B cell (primary cell): Measurements from ENCODE around the gene TMEM158. TPM values are rescaled to one million over a fixed set of nuclear protein-coding genes. Genes with fewer than 3 reads are reported as not detected.

Experiments used
- ATAC-seq: fragments of 200-7000 bp; cut with Tn5 transposase; one replicate; pipeline ENCODE4 v1.10.0; 2021; ENCODE audit warnings: low read depth, mild to moderate bottlenecking, moderate number of reproducible peaks, moderate library complexity
- CTCF ChIA-PET: fragments of 350-600 bp; sonication (Branson Sonifier 250); formaldehyde crosslinking; loops from one replicate; lab custom pipeline; 2021; ENCODE audit warnings: antibody characterized with exemption, inconsistent platforms; lab: Charles Lee
- POLR2A ChIA-PET: fragments of 350-600 bp; sonication (Branson Sonifier 250); formaldehyde crosslinking; loops from one replicate; lab custom pipeline; 2021; ENCODE audit warnings: antibody characterized with exemption; lab: Charles Lee
- DNase-seq: peaks from one replicate; pipeline ENCODE4 v3.0.0; 2013
- H2AFZ ChIP-seq: 2 replicates; pipeline ENCODE4 v1.6.1; 2012; ENCODE audit warnings: mild to moderate bottlenecking, low read depth, low read length; ENCODE audit not compliant: insufficient read depth, poor library complexity, severe bottlenecking
- H3K27ac ChIP-seq, 2 donors: 1 replicate in 1 of 2; 2 replicates in 1 of 2; pipeline ENCODE4 v1.5.1; 2012 to 2013; ENCODE audit warnings: low read length in 2 of 2, mild to moderate bottlenecking in 2 of 2, moderate library complexity in 1 of 2
- H3K27me3 ChIP-seq, 4 experiments: fragments of 200-600 bp in 1 of 4; sonication (generic) in 1 of 4; replicated peaks in 1 of 4; 1 replicate in 2 of 4; 2 replicates in 2 of 4; pipeline versions ENCODE4 v1.6.1 to v1.7.0; 2013 to 2016; ENCODE audit warnings: low read length in 3 of 4, mild to moderate bottlenecking in 2 of 4, mixed read lengths in 1 of 4, moderate library complexity in 1 of 4; ENCODE audit not compliant: insufficient read depth in 4 of 4, control insufficient read depth in 3 of 4; ENCODE audit errors: control extremely low read depth in 1 of 4
- H3K36me3 ChIP-seq, 2 experiments: replicated peaks in 1 of 2; 1 replicate in 1 of 2; 2 replicates in 1 of 2; pipeline versions ENCODE4 v1.6.1 to v1.7.1; 2013; ENCODE audit warnings: low read length in 1 of 2; ENCODE audit not compliant: insufficient read depth in 2 of 2, control insufficient read depth in 1 of 2; ENCODE audit errors: control extremely low read depth in 1 of 2, extremely low read depth in 1 of 2
- H3K4me1 ChIP-seq, 2 donors: fragments of 200-600 bp in 1 of 2; sonication (generic) in 1 of 2; 1 replicate in 1 of 2; 2 replicates in 1 of 2; pipeline versions ENCODE4 v1.5.1 to v1.6.1; 2013 to 2017; ENCODE audit warnings: low read length in 2 of 2; ENCODE audit not compliant: control insufficient read depth in 2 of 2, insufficient read depth in 2 of 2
- H3K4me2 ChIP-seq: replicated peaks from 2 replicates; pipeline ENCODE3; 2012; ENCODE audit warnings: mild to moderate bottlenecking, low read depth, low read length; ENCODE audit not compliant: poor library complexity, severe bottlenecking
- H3K4me3 ChIP-seq, 5 experiments: fragments of 200-600 bp in 1 of 5; sonication (generic) in 1 of 5; 1 replicate in 3 of 5; 2 replicates in 2 of 5; pipeline versions ENCODE4 v1.5.1 to v1.7.0; 2011 to 2016; ENCODE audit warnings: low read length in 4 of 5, mild to moderate bottlenecking in 4 of 5, low read depth in 2 of 5, control low read depth in 1 of 5, moderate library complexity in 1 of 5; ENCODE audit not compliant: insufficient read depth in 1 of 5; ENCODE audit errors: control extremely low read depth in 1 of 5, extremely low read depth in 1 of 5
- H3K79me2 ChIP-seq: fragments of 200-600 bp; sonication (generic); one replicate; pipeline ENCODE4 v1.6.0; 2016; ENCODE audit warnings: low read length; ENCODE audit not compliant: control insufficient read depth, insufficient read depth
- H3K9ac ChIP-seq: fragments of 200-600 bp; sonication (generic); 2 replicates; pipeline ENCODE4 v1.6.1; 2017; ENCODE audit warnings: mild to moderate bottlenecking, low read length, moderate library complexity
- H3K9me3 ChIP-seq, 3 donors: one replicate each; pipeline versions ENCODE4 v1.6.1 to v1.7.1; 2013; ENCODE audit warnings: low read length in 2 of 3; ENCODE audit not compliant: control insufficient read depth in 2 of 3, insufficient read depth in 1 of 3; ENCODE audit errors: control extremely low read depth in 1 of 3
- H4K20me1 ChIP-seq: 2 replicates; pipeline ENCODE4 v1.6.0; 2012; ENCODE audit warnings: mild to moderate bottlenecking, low read length; ENCODE audit not compliant: insufficient read depth, control insufficient read depth, poor library complexity, severe bottlenecking
- H3K27ac Mint-ChIP-seq: one replicate; pipeline ENCODE4 v1.8.0; 2021; ENCODE audit warnings: mixed read lengths
- H3K27me3 Mint-ChIP-seq: one replicate; pipeline ENCODE4 v1.8.0; 2021; ENCODE audit warnings: mixed read lengths
- H3K4me1 Mint-ChIP-seq: one replicate; pipeline ENCODE4 v1.8.0; 2021; ENCODE audit warnings: mixed read lengths
- H3K4me3 Mint-ChIP-seq: one replicate; pipeline ENCODE4 v1.8.0; 2021; ENCODE audit warnings: mixed read lengths
- H3K9me3 Mint-ChIP-seq: one replicate; pipeline ENCODE4 v1.8.0; 2022; ENCODE audit warnings: mixed read lengths; ENCODE audit not compliant: insufficient read depth
- CTCF ChIP-seq: fragments of 200-600 bp; IDR thresholded peaks from one replicate; pipeline ENCODE4 v1.8.0; 2022; ENCODE audit warnings: antibody characterized with exemption, mild to moderate bottlenecking
- EZH2 ChIP-seq: IDR thresholded peaks from 2 replicates; pipeline ENCODE4 v1.6.1; 2012; ENCODE audit warnings: borderline replicate concordance, low read depth, mild to moderate bottlenecking, moderate library complexity, low read length; ENCODE audit not compliant: insufficient read depth, poor library complexity, severe bottlenecking
- WGBS: methylation state at CpG from one replicate; pipeline ENCODE4 v1.1.5; 2013; ENCODE audit warnings: missing lambda C conversion rate; ENCODE audit not compliant: insufficient coverage; 5-methylcytosine and 5-hydroxymethylcytosine counted together
- intact Hi-C: fragments of 100-400 bp; cut with micrococcal nuclease; formaldehyde crosslinking; loops from one replicate; pipeline ENCODE4 v1.10.0; 2022
- polyA plus RNA-seq: library from polyadenylated mRNA; depleted of rRNA; stranded (reverse); fragments of >200 nt; gene quantifications from 2 replicates; pipeline ENCODE4 v1.2.3, GENCODE V29; 2012
- total RNA-seq, 2 donors: library from RNA; stranded (reverse); fragments of 120-200 nt in 1 of 2; gene quantifications; 1 replicate in 1 of 2; 2 replicates in 1 of 2; pipeline versions ENCODE4 v1.2.3 to v1.2.4, GENCODE V29; 2013 to 2022

The TMEM158 gene
- total and polyA plus RNA-seq, 2 donors (not counting 1 experiment from before 2014, with no cell fraction given) = not detected

DNA sequence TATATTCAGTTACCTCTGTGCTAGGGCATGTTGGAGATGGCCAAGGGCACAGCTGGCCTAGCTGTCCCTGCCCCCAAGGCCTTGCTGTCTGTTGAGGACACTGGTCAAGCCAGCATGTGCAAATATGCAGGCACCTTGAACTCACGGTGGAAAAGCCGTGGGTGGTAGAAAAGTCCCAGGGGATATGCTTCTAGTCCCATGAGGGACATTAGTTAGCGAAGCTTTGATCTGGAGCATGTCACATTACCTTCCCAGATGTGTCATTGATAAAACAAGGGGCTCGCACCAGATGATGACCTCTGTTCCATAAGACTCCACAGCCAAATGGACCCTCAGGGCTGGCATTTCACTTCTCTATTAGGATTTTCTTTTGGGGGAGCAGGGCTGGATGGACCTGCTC, 14.2 kb upstream of the TMEM158 start:
- 49% methylated on average over 2 of the region's 4 CpGs for WGBS
- TF ChIP-seq CTCF (no peak), EZH2 (no peak)
- Histone ChIP-seq H2AFZ (no peak overlapping the region), H4K20me1 (no peaks in the 10 kb centered on the region), H3K79me2 (no peaks in the 10 kb centered on the region), H3K36me3 (no peaks in the 10 kb centered on the region), H3K4me3 (no peak overlapping the region), H3K9me3 (peaks cover 0 to 9% (median 5%) of the 10 kb centered on the region in 3 donors), H3K27ac (no peak overlapping the region), H3K4me1 (no peaks in the 10 kb centered on the region), H3K9ac (no peak overlapping the region), H3K27me3 (peaks cover 0 to 12% (median 0%) of the 10 kb centered on the region in 4 experiments), H3K4me2 (no peak overlapping the region)
- H3K4me1 Mint-ChIP-seq = no peaks in the 10 kb centered on the region
- H3K9me3 Mint-ChIP-seq = peaks cover 6% of the 10 kb centered on the region
- ATAC-seq (no peak), DNase-seq (no peak)
- ChIA-PET POLR2A (no interaction called here), CTCF (no interaction called here)
- no peak overlapping the region for H3K27ac Mint-ChIP-seq
- H3K27me3 Mint-ChIP-seq = peaks cover 25% of the 10 kb centered on the region
- intact Hi-C loops = no loop called here
- H3K4me3 Mint-ChIP-seq = no peak overlapping the region

GRCh38 chr3:45239254-45239653, 13.2 kb upstream of the TMEM158 start:
- ChIA-PET CTCF (no interaction called here), POLR2A (no interaction called here)
- 78% methylated on average over 4 of the region's 4 CpGs for WGBS
- no peak overlapping the region for H2AFZ ChIP-seq
- H3K9ac ChIP-seq = no peak overlapping the region
- H3K4me2 ChIP-seq = no peak overlapping the region
- H3K36me3 ChIP-seq = no peaks in the 10 kb centered on the region
- no peaks in the 10 kb centered on the region for H4K20me1 ChIP-seq
- no peak for ATAC-seq
- no peak overlapping the region for H3K4me3 ChIP-seq
- no peaks in the 10 kb centered on the region for H3K4me1 ChIP-seq
- H3K27me3 ChIP-seq = peaks cover 0 to 12% (median 0%) of the 10 kb centered on the region in 4 experiments
- Mint-ChIP-seq H3K27ac (no peak overlapping the region), H3K27me3 (peaks cover 25% of the 10 kb centered on the region), H3K4me3 (no peak overlapping the region), H3K9me3 (peaks cover 6% of the 10 kb centered on the region), H3K4me1 (no peaks in the 10 kb centered on the region)
- no peak overlapping the region for H3K27ac ChIP-seq
- intact Hi-C loops = no loop called here
- DNase-seq = no peak
- peaks cover 0 to 9% (median 5%) of the 10 kb centered on the region in 3 donors for H3K9me3 ChIP-seq
- no peaks in the 10 kb centered on the region for H3K79me2 ChIP-seq
- no peak for TF ChIP-seq EZH2
- TF ChIP-seq CTCF = no peak
